HS-5 (cell line): ENCODE data around the gene RPS8.
"Not testable (repeated sequence)": the region's sequence is repeated elsewhere in the genome, so short reads cannot be mapped to it uniquely, and the experiment has no call there.

Experiments used
- DNase-seq: peaks from one replicate; pipeline ENCODE4 v3.0.0-alpha.2; 2012; ENCODE audit warnings: low read depth

Gene RPS8

DNA sequence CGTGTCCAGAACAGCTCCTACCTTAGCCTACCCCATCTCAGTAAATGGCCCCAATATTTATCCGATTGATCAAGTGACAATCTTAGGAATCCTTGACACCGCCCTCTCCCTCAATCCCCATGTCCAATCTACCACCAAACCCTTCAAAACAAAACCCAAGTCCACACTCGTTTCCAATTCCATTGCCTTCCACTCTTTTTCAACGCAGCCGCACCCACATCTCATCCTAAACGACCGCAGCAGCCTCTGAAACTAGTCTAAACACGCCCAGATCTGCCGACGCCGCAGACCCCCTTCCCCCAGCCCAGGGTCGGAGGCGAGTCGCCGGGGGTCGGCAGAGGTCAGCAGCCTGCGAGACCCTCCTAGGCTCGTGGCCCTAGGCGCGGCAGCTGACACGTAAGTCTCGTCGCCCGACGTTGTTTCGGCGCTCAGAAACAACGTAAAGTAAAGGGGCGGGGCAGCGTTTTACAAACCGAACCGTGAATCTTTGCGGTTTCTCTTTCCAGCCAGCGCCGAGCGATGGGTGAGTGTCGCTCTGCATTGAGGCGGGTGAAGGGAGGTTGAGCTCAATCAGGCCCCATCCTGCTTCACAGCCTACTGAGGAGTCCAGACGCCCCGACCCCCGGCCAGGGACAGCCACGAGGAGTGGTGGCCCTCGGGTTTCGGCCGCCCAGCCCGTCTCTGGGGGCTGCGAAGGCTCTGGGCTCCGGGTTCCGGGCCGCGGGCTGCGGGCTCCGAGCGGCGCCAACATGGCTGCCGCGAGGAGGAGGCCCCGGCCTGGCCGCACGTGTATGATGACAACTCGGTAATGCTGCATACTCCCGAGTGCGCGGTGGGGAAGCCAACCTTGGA is at the start of gene RPS8:
RPS8 (plus strand) TSS at position 463 of the 852 bp plus-strand sequence; CDS start at position 520, 57 bp downstream.
- peak; percentile 71 for DNase-seq

DNA sequence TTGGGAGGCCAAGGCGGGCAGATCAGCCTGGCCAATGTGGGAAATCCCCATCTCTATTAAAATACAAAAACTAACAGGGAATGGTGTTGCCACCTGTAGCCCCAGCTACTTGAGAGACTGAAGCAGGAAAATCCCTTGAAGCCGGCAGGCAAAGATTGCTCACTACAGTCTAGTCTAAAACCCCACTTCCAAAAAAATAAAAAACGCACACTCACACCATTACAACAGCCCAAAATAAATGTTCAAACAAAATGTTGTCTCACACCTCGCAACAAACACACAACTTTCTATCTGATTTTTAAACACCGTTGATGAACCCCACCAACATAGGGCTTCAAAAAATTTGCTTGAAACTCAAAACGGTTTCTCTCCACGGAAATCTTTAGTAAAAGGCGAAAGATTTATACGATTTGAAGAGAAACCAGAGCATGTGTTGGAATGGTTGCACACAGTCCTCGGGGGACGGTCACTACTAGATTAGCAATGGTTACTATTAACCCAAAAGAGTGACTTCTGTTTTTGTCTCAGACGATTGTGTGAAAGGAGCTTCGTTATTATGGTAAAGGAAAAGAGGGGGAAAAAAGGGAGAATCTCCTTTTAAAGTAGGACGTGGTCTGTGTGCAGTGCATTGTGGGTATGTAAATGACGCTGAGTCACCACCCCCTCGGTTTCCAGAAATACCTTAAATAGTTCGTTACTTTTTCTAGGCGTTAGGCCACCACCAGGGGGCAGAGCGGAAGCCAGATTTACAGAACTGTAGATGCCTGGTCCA is 44.4 kb upstream of the RPS8 start, which contains the start of gene RNU5D-1:
RNU5D-1 (minus strand) TSS at position 430 of the 772 bp plus-strand sequence.
- DNase-seq, result peak; percentile 97

DNA sequence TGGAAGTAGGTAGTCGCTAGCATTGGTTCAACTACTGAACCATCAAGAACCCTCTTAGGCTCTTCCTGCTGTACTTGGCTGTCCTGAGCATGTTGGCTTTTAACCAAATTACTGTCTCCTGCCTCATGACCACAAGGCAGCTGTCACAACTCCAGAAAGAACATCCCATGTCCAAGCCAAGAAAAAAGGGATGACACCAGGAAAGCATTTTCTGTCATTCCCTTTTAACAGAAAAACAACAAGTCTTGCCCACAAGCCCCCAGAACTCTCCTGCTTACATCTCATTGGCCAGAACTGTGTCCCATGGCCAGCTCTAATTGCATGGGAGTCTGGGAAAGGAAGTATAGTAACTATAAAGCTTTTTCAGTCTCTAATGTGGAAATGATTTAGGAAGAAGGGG is 42.0 kb upstream of the RPS8 start:
- DNase-seq, result peak; percentile 49

DNA sequence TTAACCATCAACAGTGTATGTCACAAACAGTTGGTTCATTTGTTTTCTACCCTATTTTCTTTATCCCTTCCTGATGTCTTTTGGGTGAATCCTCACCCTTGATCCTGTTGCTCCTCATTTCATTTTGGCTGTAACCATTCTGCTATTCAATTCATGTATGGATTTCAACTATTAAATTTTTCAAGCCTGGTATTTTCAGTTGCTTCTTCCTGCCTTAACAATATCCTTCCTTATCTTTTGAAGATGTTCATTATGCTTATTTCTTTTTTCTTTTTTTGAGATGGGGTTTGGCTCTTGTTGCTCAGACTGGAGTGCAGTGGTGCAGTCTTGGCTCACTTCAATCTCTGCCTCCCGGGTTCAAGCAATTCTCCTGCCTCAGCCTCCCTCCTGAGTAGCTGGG is 41.6 kb upstream of the RPS8 start:
- DNase-seq, result no peak

DNA sequence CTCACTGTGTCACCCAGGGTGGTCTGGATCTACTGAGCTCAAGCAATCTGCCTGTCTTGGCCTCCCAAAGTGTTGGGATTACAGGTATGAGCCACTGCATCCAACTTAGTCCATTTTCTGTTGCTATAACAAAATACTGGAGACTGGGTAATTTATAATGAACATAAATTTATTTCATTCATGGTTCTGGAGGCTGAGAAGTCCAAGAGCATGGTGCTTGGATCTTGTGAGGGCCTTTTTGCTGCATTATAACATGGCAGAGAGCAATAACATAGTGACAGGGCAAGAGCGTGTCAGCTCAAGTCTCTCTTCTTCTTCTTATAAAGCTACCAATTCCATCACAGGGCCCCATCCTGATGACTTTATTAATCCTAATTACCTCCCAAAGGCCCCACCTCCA is 39.3 kb upstream of the RPS8 start:
- DNase-seq, result no peak

DNA sequence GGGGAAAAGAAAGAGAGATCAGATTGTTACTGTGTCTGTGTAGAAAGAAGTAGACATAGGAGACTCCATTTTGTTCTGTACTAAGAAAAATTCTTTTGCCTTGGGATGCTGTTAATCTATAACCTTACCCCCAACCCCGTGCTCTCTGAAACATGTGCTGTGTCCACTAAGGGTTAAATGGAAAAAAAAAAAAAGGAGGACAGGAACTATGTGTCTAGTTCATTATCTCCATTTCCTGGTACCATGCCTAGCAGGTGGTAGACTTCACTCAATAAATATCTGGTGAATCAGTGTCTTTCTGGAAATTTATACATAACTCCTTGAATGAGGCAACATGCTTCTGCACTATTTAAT is 36.4 kb upstream of the RPS8 start:
- not testable (repeated sequence) for DNase-seq

DNA sequence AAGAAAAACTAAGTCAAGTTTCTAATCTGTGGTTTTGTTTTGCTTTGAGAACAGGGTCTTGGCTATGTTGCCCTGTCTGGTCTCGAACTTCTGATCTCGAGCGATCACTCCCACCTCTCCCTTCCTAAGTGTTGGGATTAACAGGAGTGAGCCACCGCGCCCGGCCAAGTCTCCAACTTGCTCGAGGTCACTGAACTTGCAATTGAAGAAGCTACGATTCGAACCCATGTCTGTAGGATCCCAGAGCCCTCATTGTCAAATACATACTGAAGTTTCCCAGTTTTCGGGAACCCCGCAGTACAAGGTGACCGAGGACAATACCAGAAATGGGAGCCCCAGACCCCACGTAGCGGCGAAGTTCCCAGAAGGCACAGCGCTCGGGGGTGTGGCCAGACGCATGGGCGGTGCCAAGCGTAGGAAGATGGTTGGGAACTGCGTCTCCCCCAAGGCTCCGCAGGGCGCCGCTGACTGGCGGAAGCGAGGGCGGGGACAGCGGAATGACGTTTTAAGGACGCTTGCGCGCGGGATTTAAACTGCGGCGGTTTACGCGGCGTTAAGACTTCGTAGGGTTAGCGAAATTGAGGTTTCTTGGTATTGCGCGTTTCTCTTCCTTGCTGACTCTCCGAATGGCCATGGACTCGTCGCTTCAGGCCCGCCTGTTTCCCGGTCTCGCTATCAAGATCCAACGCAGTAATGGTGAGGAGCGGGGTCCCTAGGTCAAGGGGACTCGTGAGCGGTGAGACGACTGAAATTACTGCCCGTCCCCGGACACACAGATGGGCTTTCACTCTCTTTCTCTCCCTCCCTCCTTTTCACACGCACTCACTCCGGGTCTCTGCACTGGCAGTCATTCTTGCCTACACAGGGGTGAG is 35.8 kb upstream of the RPS8 start, which contains the start of gene KIF2C:
KIF2C (plus strand) TSS at position 531 of the 872 bp plus-strand sequence; CDS start at position 627, 96 bp downstream.
- peak; percentile 87 for DNase-seq

DNA sequence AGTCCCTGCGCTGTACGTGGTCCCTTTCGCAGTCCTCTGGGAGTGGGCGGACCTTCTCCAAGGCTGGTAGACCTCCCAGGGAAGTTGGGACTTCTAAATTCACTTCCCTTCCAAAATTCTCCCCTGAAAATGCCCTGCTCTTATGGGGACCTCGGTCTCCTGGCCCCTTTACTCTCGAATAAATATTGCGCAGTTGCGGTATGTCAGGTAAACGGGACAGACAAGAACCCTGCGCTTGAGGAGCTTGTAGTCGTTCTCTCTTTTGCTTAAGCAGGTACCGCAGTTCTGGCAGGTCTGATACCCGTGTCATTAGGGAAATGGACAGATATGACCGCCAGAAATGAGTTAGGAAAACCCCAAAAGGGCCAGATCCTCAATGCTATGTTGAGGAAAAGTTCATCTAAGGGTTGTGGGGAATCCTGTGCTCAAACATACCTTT is 35.1 kb upstream of the RPS8 start:
- DNase-seq, result no peak

DNA sequence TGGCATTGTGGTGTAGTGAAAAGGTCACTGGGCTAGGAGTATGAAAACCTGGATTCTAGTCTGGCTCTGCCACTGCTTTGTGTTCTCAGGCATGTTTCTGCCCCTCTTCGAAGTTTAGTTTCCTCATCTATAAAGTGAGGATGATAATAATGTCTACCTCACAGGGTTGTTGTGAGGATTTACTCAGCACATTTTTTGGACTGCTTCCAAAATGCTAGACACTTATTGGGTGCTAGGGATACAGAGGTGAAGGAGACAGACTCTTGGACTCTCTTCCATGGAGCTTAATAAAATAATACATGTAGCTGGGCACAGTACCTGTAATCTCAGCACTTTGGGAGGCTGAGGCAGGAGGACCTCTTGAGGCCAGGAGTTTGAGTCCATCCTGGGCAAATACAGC is 32.1 kb upstream of the RPS8 start:
- no peak for DNase-seq

DNA sequence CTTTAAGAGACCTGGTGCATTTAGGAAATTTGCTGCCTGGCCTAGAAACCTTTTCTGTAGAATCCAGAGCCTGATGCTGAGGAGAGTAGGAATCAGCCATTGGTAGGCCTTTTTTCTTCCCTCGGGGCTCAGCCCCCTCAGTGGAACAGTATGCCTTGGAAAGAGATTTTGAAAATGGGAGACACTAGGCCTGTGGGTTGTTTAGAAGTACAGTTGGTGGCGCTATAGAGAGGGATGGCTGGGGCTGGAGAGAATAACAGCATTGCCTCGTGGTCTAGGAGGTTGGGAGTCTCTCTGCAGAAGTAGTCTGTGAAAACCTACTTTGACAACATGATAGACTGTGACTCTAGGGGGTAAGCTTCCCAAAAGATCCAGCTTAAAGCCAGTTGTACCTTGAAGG is 27.5 kb upstream of the RPS8 start:
- no peak for DNase-seq

DNA sequence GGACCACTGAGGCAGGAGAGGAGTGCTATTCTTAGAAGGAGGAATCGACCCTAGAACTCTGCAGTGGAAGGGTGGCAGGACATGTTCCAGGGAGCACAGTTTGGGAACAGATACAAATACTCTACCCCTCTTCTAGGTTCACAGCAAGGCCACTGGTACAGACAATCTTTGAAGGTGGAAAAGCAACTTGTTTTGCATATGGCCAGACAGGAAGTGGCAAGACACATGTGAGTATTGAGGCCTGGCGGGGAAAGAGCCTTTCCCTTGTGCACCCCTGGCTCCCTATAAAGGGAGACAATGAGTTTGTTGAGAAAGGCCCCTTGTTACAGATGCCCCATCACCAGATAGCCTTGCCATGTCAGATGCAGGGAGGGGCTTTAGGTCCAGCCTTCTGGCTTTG is 17.9 kb upstream of the RPS8 start:
- DNase-seq, result no peak

DNA sequence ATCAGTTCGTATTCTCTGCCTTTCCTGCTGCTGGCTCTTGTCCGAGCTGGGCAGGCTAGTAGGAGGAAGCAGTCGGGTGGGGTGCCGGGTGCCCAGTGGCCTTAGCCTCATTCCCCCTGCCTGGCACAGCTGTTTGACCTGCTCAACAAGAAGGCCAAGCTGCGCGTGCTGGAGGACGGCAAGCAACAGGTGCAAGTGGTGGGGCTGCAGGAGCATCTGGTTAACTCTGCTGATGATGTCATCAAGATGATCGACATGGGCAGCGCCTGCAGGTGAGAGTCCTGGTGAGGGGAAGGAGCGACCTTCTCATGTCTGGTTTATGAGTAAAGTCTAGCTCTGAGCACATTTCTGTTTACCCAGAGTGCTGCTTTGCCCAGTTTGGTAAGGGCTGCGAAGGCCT is 16.3 kb upstream of the RPS8 start:
- no peak for DNase-seq

DNA sequence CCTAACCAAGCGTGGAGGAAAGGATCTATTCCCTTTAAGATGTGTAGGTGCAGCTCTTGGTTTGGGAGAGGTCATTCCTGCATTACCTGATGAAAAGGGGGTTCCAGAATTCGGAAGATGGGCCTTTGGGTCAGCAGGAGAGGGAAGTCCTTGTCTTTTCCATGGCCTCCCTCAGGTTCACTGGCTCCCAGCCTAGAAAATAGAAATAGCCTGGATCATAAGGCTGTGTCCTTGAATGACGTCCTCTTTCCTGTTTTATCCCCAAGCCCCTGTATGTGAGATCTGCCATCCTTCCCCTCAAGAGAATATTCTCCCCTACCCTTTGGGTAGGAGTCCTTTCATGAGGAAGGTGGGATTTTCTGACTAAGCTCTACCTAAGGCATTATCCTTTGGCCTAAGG is 14.5 kb upstream of the RPS8 start:
- no peak for DNase-seq

DNA sequence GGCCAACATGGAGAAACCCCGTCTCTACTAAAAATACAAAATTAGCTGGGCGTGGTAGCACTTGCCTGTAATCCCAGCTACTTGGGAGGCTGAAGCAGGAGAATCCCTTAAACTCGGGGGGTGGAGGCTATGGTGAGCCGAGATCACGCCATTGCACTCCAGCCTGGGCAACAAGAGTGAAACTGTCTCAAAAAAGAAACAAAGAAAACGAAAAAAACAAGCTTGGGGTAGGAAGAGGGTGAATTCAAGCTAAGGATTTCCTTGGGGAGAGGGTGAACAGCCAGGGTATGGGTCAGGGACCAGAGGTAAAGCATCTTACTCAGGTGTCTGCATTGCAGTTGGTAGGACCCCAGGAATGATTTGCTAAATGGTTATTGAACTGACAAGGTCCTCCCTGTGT is 8.9 kb upstream of the RPS8 start:
- not testable (repeated sequence) for DNase-seq

DNA sequence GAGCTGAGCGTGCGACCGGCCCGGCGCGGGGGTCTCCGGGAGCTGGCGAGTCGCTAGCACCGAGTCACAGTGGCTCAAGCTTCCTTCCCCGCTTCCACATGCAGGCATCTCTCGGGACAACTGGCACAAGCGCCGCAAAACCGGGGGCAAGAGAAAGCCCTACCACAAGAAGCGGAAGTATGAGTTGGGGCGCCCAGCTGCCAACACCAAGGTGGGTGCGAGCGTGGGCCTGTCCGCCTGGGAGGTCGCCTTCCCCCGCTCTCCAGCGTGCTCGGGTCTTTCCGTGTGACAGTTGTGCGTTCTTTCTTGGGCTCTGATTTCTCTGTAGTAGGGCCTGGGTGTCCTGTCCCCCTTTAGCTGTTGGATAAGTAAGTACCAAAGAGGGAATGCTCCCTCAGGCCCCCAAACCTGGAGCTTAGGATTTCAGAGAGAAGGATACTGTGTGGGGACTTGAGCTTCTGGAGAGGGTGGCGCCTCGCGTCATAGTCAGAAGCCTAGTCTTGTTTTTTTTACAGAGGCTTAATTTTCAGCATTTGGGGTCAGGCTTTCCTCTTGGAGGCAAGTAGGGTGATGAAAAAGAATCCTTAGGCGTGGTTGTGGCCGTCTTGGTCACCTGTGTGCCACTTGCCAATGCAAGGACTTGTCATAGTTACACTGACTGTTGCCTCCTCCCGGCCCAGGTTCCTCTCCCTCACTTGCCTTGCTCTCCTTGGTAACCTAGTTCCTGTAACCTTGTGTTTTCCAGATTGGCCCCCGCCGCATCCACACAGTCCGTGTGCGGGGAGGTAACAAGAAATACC is 790 bp downstream of the RPS8 start:
- no peak for DNase-seq

DNA sequence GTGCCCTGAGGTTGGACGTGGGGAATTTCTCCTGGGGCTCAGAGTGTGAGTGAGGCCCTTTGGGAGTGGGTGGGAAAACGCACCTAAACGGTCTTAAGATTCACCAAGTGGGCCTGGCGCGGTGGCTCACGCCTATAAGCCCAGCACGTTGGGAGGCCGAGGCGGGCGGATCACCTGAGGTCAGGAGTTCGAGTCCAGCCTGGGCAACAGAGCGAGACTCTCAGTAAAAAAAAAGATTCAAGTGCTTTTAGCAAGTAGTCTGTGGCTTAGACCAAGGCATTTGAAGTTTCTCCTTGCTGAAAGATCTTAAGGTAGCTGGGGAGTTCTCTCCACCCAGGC is 1.4 kb downstream of the RPS8 start:
- DNase-seq, result no peak

DNA sequence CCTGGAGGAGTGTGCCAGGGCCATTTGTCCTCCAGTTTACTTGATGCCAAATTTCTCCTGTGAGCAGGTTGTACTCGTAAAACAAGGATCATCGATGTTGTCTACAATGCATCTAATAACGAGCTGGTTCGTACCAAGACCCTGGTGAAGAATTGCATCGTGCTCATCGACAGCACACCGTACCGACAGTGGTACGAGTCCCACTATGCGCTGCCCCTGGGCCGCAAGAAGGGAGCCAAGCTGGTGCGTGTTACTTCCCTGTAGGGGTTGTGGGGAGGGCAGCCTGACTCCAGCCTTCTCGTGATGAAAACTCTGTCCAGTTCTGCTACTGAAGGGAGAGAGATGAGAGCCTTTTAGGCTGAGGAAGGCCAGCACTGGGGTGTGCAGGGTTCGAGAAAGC is 2.2 kb downstream of the RPS8 start:
- DNase-seq, result no peak

DNA sequence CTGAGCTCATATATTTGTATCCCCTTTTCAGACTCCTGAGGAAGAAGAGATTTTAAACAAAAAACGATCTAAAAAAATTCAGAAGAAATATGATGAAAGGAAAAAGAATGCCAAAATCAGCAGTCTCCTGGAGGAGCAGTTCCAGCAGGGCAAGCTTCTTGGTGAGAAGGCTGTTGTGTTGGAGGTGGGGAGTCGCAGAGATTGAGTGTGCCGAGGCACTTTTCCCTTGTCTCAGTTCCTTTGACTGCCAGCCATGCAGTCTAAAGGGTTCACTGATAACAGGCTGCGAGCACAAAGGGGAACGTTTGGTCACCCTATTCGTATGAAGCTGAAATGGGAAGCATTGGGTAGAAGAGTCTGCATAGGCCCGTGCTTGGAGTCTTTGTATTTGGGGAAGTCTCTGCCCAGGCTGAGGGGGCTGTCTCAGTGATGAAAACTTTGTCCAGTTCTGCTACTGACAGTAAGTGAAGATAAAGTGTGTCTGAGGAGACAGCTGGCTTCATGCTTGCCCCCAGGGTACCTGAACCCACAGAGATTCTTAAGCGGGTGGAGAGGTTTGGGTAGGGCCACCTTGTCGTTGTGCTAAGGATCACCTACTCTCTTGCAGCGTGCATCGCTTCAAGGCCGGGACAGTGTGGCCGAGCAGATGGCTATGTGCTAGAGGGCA is 2.8 kb downstream of the RPS8 start:
- DNase-seq, result no peak

DNA sequence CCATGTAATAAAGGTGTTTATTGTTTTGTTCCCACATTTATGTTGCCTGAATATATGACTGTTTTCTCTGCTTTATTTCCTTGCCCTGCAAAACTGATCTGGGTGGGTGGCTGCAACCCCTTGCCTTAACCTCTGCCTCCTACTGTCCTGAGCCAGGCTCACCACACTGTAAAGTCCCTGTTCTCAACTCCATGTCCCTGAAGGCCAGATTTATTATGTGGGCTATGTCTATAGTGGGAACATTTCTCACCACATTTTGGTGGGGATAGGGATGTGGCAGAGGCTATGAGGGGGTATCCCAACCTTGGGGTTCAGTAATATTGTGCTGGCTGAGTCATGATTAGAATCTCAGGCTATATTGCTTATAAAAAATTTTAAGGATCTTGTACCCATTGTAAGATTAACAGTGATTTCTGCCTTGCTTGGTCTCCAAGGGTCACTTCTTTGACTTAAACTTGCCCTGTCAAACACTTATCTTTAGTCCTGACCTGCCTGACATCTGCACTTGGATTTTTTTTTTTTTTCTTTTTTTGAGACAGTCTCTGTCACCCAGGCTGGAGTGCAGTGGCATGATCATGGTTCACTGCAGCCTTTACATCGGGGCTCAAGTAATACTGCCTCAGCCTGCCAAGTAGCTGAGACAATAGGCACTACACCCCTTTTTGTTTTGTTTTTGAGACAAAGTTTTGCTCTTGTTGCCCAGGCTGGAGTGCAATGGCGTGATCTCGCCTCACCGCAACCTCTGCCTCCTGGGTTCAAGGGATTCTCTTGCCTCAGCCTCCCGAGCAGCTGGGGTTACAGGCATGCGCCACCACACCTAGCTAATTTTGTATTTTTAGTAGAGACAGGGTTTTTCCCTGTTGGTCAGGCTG is 3.6 kb downstream of the RPS8 start:
- no peak for DNase-seq

DNA sequence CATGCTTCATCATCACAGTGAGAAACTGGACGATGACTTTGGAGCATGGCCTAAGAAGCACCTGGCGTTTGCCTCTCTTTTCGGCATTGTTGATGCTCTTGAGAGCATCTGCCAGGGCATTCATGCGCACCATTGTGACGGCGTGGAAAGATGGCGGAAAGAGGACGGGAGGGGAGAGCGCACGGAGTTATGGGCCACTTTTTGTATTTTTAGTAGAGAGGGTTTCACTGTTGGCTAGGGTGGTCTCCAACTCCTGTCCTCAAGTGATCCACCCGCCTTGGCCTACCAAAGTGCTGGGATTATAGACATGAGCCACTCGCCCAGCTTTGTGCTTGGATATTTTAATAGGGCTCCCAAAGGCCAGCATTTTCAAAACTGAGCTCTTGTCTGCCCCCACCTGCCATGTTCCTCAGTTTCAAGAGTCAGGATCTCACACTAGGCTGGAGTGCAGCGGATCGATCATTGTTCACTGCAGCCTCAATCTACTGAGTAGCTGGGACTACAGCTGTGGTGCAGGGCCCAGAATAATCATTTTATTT is 5.3 kb downstream of the RPS8 start:
- DNase-seq, result no peak
